K562 (cell line): ENCODE measurements around the gene EGFL7. TPM values are rescaled to one million over a fixed set of nuclear protein-coding genes. Genes with fewer than 3 reads are reported as not detected.
A peak's percentile ranks its signal among the peaks of the same experiment; 100 is the strongest.

Source experiments
- CHCHD3 ChIP-seq: fragments of 250-450 bp; sonication (Bioruptor Pico); IDR thresholded peaks from 2 replicates; pipeline ENCODE4 v2.1.2; 2022; ENCODE audit warnings: mild to moderate bottlenecking
- CREB3L1 ChIP-seq: fragments of 450-650 bp; IDR thresholded peaks from 2 replicates; pipeline ENCODE4 v1.6.1; 2014; ENCODE audit warnings: low read depth, mild to moderate bottlenecking, moderate library complexity, borderline replicate concordance
- ELF1 ChIP-seq: fragments of 200-800 bp; sonication (Bioruptor generic); IDR thresholded peaks from 2 replicates; pipeline ENCODE4 v1.6.1; 2016; ENCODE audit warnings: missing genetic modification characterization, missing compliant biosample characterization
- FOXK2 ChIP-seq, 2 experiments: fragments of 450-650 bp; IDR thresholded peaks in 1 of 2; conservative IDR thresholded peaks in 1 of 2; 2 replicates each; pipeline ENCODE4 v1.6.1; 2016; ENCODE audit warnings: low read depth in 2 of 2, mild to moderate bottlenecking in 1 of 2
- FOXO4 ChIP-seq: fragments of 450-650 bp; formaldehyde crosslinking; IDR thresholded peaks from 2 replicates; pipeline ENCODE4 v1.4.0; 2020; ENCODE audit warnings: mild to moderate bottlenecking, moderate library complexity
- GTF2F1 ChIP-seq: IDR thresholded peaks from 2 replicates; pipeline ENCODE4 v1.6.1; 2011; ENCODE audit warnings: low read depth, low read length, improper control_type of control experiment
- KAT2B ChIP-seq: IDR thresholded peaks from one replicate; pipeline ENCODE4 v1.6.1; 2012; ENCODE audit warnings: low read depth, mild to moderate bottlenecking, control low read depth, inconsistent platforms, low read length, moderate library complexity
- MAFF ChIP-seq: IDR thresholded peaks from 2 replicates; pipeline ENCODE4 v1.6.1; 2012; ENCODE audit warnings: low read length, improper control_type of control experiment
- MBD2 ChIP-seq: sonication (generic); IDR thresholded peaks from 2 replicates; pipeline ENCODE4 v1.6.1; 2016; ENCODE audit warnings: low read depth, borderline replicate concordance
- PCBP2 ChIP-seq: fragments of 200-400 bp; formaldehyde crosslinking; IDR thresholded peaks from 2 replicates; pipeline ENCODE4 v1.6.1; 2018; ENCODE audit warnings: low read length, low read depth, mild to moderate bottlenecking, moderate library complexity; ENCODE audit not compliant: poor library complexity, severe bottlenecking
- RBM22 ChIP-seq: fragments of 200-400 bp; formaldehyde crosslinking; IDR thresholded peaks from 2 replicates; pipeline ENCODE4 v1.6.1; 2018; ENCODE audit warnings: low read length, low read depth; ENCODE audit not compliant: poor library complexity, severe bottlenecking
- SPI1 ChIP-seq: IDR thresholded peaks from 2 replicates; pipeline ENCODE4 v1.6.1; 2011; ENCODE audit warnings: low read depth, low read length, control low read depth, borderline replicate concordance
- TCFL5 ChIP-seq: fragments of 250-450 bp; sonication (Bioruptor Pico); conservative IDR thresholded peaks from 2 replicates; pipeline ENCODE4 v1.6.1; 2021; ENCODE audit warnings: mild to moderate bottlenecking, moderate library complexity, matching md5 sums
- ZNF717 ChIP-seq: fragments of 250-450 bp; sonication (Bioruptor Pico); IDR thresholded peaks from 2 replicates; pipeline ENCODE4 v1.5.0; 2021
- polyA plus RNA-seq, 8 experiments: library from polyadenylated mRNA; depleted of rRNA in 4 of 8; stranded (reverse) in 5 of 8; unstranded in 3 of 8; fragments of >200 nt; fragmentation: Nextera tagmentation in 2 of 8; fragmentation: Illumina TruSeq in 1 of 8; extraction: Ambion mirVana in 2 of 8; extraction: Trizol in 1 of 8; gene quantifications; 2 replicates each; pipeline versions ENCODE4 v1.2.1 to v1.2.3, GENCODE V29; 2011 to 2014; ENCODE audit warnings: inconsistent platforms in 1 of 8, missing spikeins in 1 of 8
- total RNA-seq, 7 experiments: library from RNA; depleted of rRNA in 6 of 7; stranded (reverse); fragments of >200 nt in 6 of 7; fragmentation: Illumina TruSeq in 2 of 7; extraction: Trizol in 2 of 7; gene quantifications; 2 replicates each; pipeline versions ENCODE4 v1.2.1 to v1.2.3, GENCODE V29; 2011 to 2021; ENCODE audit warnings: low replicate concordance in 1 of 7
- TF ChIP-seq, protein P1 (sequence below): fragments of 250-450 bp; sonication (Bioruptor Pico); IDR thresholded peaks from 2 replicates; pipeline ENCODE4 v1.5.0; 2021; ENCODE audit warnings: mild to moderate bottlenecking, moderate library complexity
- TF ChIP-seq, protein P2 (sequence below): sonication (generic); formaldehyde crosslinking; IDR thresholded peaks from 2 replicates; pipeline ENCODE4 v1.8.1; 2022; ENCODE audit warnings: missing genetic modification reagents
- TF ChIP-seq, protein P3 (sequence below): fragments of 450-650 bp; IDR thresholded peaks from 2 replicates; pipeline ENCODE4 v1.6.1; 2017; ENCODE audit warnings: antibody characterized with exemption

EGFL7 gene
- total and polyA plus RNA-seq, 9 of the 15 experiments (the other 6 are each of a cell fraction or from before 2014, with no cell fraction given), result 1.5 to 286 (median 55.5) TPM

- TF ChIP-seq TCFL5 (CRISPR knock-in tag) (no peak), ZNF717 (CRISPR knock-in tag) (no peak), FOXO4 (no peak), KAT2B (no peak), CREB3L1 (no peak), FOXK2 (conservative IDR thresholded peaks at IDR 0.05 in 1 of 2, IDR thresholded peaks at IDR 0.05 in 1 of 2; ENCODE audit: low read depth in 2 of 2) (0 out of 4 replicates have a peak, but pooled peaks of 1 of the 2 experiments have one; percentile 11), GTF2F1 (no peak), CHCHD3 (no peak), MBD2 (no peak), PCBP2 (no peak), SPI1 (no peak), ELF1 (tag) (no peak), RBM22 (no peak), MAFF (no peak)
- TF ChIP-seq, protein P1, sequence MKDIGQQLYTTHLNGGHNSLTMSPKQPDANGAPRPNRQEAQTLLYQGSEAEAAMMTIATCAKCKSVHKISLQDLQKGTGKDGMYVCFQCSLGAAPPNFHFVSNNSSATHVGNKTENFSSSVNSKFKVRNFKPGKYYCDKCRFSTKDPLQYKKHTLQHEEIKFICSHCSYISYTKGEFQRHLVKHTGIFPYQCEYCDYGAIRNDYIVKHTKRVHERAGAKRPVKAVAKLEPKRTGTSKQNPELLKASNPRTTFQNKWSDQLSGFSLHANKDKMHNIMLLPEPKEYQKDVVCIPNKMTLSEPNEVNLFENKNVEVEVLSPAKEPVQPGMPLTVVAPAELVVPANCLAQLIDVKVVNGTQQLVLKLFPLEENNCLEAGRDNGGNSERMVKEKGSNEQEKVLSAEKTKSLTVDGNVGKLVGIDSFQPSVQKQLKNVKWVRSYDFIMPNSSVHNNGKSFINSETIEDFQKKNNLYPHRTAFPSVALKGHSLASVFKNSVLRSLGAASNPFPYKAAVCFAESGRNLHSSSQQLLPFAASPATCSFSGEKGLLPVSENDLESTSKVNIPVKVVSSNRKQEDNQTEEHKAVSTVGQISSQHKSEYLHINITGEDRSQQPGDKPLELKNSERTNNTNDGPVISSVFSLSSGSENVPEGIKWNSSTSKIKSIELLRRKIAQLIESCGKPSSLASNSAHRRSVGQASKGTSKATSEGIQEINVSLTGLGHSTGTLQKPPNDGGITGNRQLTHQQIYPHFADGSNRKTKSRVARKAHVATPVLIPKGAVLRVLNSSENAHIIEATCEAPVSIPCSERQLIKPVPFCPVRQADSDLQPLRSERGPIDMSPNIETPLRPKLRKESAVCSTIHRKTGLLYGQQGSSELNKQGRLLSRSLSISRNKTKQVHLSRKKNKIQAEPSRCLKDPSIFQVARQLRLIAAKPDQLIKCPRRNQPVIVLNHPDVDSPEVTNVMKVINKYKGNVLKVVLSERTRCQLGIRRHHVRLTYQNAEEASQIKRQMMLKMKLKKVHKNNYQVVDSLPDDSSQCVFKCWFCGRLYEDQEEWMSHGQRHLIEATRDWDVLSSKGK (CRISPR knock-in tag), result no peak
- TF ChIP-seq, protein P2, sequence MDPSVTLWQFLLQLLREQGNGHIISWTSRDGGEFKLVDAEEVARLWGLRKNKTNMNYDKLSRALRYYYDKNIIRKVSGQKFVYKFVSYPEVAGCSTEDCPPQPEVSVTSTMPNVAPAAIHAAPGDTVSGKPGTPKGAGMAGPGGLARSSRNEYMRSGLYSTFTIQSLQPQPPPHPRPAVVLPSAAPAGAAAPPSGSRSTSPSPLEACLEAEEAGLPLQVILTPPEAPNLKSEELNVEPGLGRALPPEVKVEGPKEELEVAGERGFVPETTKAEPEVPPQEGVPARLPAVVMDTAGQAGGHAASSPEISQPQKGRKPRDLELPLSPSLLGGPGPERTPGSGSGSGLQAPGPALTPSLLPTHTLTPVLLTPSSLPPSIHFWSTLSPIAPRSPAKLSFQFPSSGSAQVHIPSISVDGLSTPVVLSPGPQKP (CRISPR knock-in tag), result no peak
- TF ChIP-seq, protein P3, sequence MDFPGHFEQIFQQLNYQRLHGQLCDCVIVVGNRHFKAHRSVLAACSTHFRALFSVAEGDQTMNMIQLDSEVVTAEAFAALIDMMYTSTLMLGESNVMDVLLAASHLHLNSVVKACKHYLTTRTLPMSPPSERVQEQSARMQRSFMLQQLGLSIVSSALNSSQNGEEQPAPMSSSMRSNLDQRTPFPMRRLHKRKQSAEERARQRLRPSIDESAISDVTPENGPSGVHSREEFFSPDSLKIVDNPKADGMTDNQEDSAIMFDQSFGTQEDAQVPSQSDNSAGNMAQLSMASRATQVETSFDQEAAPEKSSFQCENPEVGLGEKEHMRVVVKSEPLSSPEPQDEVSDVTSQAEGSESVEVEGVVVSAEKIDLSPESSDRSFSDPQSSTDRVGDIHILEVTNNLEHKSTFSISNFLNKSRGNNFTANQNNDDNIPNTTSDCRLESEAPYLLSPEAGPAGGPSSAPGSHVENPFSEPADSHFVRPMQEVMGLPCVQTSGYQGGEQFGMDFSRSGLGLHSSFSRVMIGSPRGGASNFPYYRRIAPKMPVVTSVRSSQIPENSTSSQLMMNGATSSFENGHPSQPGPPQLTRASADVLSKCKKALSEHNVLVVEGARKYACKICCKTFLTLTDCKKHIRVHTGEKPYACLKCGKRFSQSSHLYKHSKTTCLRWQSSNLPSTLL, result peak; percentile 42; the same call in 1 of the 2 replicates
Measured at GRCh38 chr9:136631038-136632000, 31.4 kb upstream of the EGFL7 start (continued).
